Cerebellar cortex (tissue), 1 donor: ENCODE results near the gene PINK1.

Experiments
- DNase-seq: peaks from one replicate; pipeline ENCODE4 v3.0.0-alpha.2; 2015; ENCODE audit warnings: low spot score

PINK1 gene

DNA sequence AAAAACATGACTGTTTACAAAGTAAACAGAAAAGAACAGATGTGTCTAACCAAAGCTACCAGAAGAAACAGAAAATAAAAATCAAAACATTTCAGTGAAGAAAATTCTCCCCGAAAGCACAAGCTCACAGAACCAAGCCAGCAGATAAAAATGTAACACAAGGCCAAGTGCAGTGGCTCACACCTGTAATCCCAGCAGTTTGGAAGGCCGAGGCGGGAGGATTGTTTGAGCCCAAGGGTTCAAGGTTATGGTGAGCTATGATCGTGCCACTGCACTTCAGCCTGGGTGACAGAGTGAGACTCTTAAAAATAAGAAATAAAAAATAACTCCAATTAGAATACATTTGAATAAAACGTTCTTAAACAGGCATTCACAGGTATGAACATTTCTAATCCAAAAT is 47.0 kb downstream of the PINK1 start:
- DNase-seq, result no peak

DNA sequence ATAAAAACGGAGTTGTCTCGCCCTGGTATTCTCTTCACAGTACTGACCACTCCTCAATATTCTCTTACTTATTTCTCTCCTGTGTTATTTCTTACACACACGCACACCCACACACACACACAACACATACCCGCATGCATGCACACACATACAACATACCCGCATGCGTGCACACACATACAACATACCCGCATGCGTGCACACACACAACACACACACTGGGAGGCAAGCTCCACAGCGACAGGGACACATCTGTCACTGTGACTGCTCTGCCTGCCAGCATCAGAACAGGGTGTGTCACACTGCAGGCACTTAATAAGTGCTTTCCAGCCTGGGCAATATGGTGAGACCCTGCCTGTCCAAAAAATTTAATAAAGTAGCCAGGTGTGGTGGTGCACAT is 48.7 kb downstream of the PINK1 start:
- DNase-seq, result no peak

- no peak for DNase-seq
These were observed 49.4 kb downstream of the PINK1 start for GRCh38 chr1:20682571-20683236.

- no peak for DNase-seq
These were observed 50.4 kb downstream of the PINK1 start for GRCh38 chr1:20683614-20684013.

DNA sequence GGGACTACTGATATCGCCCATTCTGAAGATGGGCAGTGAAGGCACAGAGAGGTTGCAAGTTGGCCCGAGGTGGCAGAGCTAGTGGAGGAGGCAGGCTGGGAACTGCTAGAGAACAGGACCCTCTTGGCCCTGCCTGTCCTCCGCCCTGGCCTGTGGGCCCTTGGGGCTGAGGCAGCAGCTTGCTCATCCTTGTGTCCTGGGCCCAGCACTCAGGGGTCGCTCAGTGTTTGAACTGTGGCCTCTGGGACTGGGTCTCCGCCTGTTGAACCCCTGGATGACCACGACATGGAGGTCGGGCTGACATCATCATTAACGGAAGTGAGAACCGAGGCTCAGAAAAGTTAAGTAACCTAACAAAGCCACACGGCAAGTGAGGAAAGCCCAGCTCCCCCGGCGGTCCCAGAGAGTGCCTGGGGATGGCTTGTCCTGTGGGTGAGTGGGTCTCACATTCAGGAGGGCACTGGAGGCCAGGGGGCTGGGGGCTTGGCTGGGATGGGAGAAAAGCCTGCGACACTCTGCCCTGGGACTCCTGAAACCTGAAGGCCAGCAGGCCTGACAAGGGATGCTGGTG is 50.9 kb downstream of the PINK1 start:
- no peak for DNase-seq

GRCh38 chr1:20684651-20685050 is 51.4 kb downstream of the PINK1 start:
- no peak for DNase-seq

DNA sequence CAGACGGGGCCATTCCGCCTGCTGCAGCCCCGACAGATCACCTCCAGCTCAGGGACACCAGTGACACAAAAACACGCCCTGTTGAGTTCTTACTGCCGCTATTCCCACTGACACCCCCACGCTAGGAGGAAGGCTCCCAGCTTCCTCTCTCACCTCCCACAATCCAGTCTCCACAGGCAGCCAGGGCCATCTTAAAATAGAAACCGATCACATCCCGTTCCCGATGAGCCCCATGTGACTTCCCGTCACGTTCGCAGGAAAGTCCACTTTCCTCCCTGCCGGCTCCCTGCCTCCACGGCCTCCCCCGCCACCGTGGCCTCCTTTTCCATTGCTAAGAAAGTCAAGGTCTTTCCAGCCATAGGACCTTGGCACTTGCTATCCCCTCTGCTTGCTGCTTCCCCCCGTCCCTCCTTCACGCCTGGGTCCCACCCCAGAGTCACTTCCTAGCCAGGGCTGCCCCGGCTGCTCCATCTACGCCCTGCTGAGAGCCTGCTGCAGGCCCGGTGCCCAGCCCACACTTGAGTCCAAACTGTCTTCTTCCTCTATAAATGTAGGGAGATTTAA is 51.9 kb downstream of the PINK1 start:
- no peak for DNase-seq

GRCh38 chr1:20685741-20686140 is 52.5 kb downstream of the PINK1 start:
- DNase-seq, result no peak

- no peak for DNase-seq
These were observed 53.8 kb downstream of the PINK1 start for GRCh38 chr1:20686883-20687725.

DNA sequence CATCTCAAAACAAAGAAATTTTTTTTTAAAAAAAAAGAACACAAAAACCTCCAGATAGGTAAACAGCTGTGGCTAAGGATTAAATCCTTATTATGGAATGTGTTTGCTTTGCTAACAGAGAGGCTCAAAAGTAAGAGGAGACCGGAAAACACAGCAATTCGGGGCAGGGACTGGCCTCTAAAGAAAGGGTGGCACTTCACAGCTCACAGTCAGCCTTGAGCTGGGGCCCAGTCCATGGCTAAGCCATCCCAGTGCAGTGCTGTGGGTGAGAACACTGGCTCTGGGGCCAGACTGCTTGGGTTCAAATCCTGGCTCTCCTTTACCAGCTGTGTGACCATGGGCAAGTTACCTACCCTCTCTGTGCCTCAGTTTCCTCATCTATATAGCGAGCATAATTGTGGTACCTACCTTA is 56.4 kb downstream of the PINK1 start:
- DNase-seq, result no peak

DNA sequence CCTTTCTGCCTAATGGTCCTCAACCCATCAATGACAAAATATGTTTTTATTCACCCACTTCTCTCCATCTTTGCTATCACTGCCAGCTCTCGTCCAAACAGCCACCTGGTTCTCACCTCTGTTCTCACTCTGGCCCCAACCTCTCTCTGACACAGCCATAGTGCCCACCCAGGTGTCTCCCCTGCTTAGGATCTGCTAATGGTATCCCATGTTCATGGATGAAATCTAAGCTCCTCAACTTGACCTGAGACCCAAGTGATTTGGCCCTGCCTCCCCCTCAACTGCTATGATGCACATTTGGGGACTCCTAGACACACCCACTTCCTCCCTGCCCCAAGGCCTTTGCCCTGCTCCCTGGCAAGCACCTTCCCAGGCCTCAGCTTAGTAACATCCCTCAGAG is 58.6 kb downstream of the PINK1 start:
- DNase-seq, result no peak

DNA sequence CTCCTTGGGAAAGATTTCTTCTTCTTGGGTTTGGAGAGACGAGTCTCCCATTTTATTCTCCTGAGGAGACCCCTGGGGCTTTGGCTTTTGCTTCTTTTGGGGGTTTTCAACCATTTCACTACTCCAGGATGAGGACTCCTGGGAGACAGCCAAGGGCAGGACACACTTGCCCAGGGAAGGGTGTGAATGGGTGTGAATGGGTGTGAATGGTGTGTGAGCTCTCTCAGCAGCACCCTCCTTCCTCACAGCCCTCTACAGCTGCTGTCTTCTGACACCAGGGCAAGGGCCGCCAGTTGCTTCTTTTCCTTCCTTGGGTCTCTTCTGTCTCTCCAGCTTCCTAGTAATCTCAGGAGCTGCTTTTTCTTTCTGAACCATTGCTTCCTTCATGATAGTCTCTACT is 60.4 kb downstream of the PINK1 start:
- DNase-seq, result no peak

DNA sequence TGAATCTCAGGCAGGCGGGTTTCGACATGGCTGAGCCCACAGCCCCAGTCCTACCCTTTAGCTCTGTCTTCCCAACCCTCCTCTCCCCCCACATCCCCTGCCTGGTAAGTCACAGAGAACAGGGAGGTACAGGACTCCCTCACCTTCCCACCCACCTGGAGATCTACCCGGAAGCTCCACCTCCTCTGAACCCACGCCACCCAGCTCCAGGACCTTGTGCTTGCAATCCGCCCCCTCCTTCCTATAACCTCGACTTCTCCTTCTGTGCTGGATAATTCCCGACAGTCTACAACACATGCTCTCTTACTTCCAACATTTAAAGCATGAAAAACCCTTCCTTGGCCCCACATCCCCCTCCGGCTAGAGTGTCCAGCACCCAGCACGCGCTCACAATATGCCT is 62.3 kb downstream of the PINK1 start:
- no peak for DNase-seq

DNA sequence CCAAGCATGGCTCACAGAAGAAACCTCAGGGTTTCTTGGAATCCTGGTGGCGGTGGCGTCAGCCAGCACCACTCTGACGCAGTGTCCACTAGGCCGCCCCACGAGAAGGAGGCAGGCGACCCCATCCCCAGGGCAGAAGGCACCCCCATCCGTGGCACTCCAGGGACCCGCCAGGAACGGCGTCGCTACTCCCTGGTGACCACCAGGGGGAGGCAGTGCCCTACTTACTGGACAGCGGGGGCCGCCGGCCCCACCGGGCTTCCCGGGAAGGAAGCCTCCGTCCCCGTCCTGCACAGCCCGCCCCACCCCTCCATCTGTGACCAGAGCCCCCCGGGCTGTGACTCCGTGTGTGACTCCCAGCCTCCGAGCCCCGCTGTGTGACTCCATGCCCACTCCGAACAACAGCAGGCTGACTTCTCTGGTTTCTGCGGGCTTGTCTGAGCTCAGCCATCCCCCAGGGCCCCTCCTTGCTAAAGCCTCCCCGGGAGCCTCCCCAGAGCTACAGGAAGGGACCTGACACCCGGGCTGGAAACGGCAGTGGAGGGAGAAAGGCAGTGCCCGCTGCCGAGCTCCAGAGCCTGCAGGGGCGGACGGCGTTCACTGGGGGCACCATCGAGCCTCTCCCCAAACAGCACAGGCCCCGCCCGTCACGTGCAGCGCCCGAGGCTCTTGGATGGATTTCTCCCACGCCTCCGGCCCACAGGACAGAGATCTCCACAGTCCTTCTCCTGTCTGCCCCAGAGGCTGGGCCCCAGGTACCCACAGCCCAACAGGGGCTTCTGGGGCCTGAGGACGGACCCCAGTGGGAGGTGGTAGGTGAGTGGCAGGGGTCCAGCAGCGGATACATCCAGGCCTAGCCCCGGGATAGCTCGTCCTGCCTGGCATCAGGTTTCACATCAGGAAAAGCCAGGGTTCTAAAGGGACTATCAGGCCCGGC is 63.4 kb downstream of the PINK1 start:
- peak; percentile 83 for DNase-seq

GRCh38 chr1:20697563-20697962 is 64.3 kb downstream of the PINK1 start:
- DNase-seq, result no peak

- no peak for DNase-seq
These were observed 65.1 kb downstream of the PINK1 start for GRCh38 chr1:20698195-20698910.

- no peak for DNase-seq
These were observed 66.3 kb downstream of the PINK1 start for GRCh38 chr1:20699558-20699957.

GRCh38 chr1:20700636-20701215 is 67.5 kb downstream of the PINK1 start:
- no peak for DNase-seq
